ENCODE results near the gene TMEM191C.
"Not testable (repeated sequence)": the region's sequence is repeated elsewhere in the genome, so short reads cannot be mapped to it uniquely, and the experiment has no call there.

GRCh38 chr22:21424084-21424709 is 43.0 kb upstream of the TMEM191C start:
- not testable (repeated sequence) for TF ChIP-seq POLR2A, CTCF (IDR thresholded peaks at IDR 0.05)
